T-helper 1 cell treated with Interleukin-12 subunit alpha and Interleukin-12 subunit beta and Interleukin-4 antibody, amounts not matched to agents 30 ng/mL and 1 ng/mL, for 36 hours (primary cell): ENCODE data around the gene FNIP1. TPM values are rescaled to one million over a fixed set of nuclear protein-coding genes. Genes with fewer than 3 reads are reported as not detected.
"Not testable (repeated sequence)": the region's sequence is repeated elsewhere in the genome, so short reads cannot be mapped to it uniquely, and the experiment has no call there.

Source experiments
- intact Hi-C: fragments of 100-400 bp; cut with micrococcal nuclease; formaldehyde crosslinking; loops from one replicate; pipeline ENCODE4 v1.15.1; 2024
- total RNA-seq: library from RNA; stranded (reverse); gene quantifications from 2 replicates; pipeline ENCODE4 v1.2.3, GENCODE V29; 2022

Gene FNIP1
- total RNA-seq, 1 donor from 2014 or later: 29.7 TPM

DNA sequence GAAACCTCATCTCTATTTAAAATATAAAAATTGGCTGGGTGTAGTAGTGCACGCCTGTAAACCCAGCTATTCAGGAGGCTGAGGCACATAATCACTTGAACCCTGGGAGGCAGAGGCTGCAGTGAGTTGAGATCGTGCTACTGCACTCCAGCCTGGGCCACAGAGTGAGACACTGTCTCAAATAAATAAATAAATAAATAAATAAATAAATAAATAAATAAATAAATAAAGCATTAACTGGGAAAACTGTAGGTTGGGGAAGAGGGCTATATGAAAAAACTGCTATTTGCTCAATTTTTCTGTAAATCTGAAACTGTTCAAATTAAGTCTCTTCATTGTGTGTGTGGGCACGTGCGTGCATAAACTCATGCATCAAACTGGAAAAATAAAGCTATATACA, 101.9 kb downstream of the FNIP1 start:
- intact Hi-C loops: no loop called here

DNA sequence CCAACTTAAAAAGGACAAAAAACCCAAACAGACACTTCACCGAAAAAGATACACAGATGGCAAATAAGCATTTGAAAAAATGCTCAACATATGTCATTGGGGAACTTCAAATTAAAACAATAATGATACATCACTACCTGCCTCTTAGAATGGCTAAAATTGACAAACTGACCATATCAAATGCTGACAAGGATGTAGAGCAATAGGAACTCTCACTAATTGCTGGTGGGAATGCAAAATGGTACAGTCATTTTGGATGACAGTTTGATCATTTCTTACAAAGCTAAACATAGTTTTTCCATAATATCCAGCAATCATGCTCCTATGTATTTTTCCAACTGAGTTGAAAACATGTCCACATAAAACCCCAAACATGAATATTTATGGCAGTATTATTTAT, 102.9 kb downstream of the FNIP1 start:
- intact Hi-C loops: no loop called here

DNA sequence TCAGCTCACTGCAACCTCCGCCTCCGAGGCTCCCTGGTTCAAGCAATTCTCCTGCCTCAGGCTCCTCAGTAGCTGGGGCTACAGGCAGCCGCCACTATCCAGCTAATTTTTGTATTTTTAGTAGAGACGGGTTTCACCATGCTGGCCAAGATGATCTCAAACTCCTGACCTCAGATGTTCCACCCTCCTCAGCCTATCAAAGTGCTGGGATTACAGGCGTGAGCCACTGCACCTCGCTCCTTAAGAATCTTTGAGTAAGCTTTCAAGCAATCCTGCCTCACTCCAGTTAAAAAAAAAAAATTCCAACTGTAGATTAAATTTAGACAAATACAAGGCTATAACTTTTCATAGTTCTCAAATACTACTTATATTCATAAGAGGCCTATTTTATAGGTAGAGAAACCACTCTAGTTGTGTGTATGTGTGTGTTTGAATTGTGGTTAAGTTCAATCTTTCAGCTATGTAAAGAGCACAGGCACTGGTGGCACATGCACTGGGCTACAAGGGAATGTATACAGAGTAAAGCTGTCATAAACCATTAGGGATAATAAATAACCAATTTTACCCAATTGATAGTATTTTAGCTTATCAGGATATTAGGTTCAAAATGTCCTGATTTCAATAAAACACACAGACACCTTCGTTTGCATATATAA, 111.2 kb downstream of the FNIP1 start:
- intact Hi-C loops: no loop called here

DNA sequence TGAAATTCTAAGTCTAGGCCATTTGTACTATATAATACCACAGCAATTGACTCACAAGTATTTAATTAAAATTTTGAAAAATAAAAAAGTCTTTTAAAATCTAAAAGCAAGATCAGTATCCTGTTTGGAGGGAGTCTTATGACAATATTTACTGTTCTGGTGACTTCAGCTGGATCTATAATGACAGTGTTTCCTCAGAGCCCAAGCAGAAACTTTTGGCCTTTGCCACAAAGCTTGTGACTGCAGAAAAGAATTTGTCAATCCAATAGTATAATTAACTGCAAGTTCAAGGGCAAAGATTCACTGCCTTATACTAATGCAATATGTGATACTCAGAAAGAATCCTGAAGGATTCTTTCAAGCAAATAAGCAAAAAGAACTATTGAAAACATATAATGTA, 112.2 kb downstream of the FNIP1 start:
- intact Hi-C loops: no loop called here

DNA sequence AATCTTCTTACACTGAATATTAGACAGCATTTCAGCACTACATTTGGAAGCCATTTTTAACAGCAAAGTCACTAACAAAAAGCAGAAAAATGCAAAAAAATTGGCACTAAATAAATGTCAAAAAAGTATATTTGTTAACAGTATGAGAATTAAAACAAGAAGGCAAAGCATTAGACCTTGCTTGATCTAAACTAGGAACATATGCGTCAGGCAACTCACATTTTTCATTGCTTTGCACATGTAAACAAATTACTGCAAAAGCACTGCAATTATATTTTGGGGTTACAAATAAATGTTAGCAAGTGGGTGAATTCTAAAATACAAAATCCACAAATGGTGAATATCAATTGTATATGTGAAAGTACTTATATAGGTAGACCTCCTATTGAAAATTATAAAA, 112.8 kb downstream of the FNIP1 start:
- intact Hi-C loops: no loop called here

DNA sequence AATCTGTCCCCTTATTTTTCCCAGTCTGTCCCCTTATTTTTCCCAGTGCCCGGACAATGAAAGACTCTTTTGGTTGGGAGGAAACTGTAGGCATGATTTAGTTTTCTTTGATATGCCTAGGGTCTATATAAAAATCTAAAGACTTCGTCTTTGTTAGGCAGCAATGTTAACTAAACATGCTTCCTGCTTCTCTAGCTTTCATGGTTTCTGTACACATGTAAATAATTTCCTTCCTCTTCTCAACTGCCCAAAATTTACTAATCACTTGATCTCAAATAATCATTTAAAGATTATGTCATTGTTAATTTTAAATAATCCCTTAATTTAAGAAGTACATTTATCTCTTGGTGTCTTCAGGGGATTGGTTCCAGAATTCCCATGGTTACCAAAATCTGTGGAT, 114.0 kb downstream of the FNIP1 start:
- intact Hi-C loops: no loop called here

DNA sequence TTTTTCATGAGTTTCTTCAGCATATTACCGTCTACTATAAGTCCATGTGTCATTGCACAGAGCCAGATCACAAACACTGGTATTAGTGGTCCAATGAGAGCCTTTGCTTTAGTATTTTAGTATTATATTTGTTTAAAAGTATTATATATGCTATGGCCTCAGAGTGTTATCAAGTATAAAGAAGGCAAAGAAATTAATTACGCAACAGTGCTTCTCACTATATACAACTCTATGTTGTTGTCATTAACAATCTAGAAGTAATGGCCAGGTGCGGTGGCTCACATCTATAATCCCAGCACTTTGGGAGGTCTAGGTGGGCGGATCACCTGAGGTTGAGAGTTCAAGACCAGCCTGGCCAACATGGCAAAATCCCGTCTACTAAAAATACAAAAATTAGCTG, 114.6 kb downstream of the FNIP1 start:
- intact Hi-C loops: no loop called here

DNA sequence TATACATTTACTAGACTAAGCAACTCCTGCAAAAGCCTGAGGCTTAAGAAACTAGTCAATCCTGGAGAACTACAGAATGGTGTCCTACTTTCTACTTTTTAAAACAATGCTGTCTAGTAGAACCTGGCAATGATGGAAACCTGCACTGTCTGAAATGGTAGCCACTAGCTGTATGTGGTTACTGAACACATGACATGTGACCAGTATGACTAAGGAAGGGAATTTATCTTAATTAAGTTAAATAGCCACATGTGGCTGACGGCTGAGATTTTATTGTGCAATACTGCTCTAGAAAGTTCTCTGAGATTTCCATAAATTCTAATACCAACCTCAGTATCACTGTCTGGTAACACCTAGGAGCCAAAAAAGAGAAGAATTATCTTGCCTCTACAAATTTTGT, 116.9 kb downstream of the FNIP1 start:
- intact Hi-C loops: no loop called here

DNA sequence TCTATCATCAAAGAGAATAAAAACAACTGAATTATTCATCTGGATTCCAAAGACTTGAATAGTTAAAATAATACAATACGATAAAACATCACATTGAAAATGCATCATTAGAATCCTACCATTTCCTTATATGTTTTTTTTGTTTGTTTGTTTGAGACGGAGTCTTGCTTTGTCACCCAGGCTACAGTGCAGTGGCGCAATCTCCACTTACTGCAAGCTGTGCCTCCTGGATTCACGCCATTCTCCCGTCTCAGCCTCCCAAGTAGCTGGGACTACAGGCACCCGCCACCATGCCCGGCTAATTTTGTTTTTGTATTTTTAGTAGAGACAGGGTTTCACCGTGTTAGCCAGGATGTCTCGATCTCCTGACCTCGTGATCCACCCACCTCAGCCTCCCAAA, 118.5 kb downstream of the FNIP1 start:
- intact Hi-C loops: not testable (repeated sequence)

DNA sequence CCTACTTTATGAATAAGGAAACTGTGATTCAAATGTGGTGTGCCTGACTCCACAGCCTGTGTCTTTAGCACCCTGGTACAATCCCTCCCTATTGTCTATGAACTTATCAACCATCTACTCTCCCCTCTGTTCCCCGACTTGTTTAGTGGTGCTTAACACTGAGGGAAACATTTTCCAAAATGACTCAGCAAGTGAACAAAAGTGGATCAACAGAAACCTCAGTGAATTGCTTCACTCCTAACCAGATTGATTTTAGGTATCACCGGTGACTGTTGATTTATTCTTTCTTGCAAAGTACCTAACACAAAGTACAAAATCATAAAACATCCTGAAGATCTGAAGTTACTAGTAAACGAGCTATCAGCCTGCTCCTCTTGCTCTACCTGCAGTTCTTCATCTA, 119.7 kb downstream of the FNIP1 start:
- intact Hi-C loops: no loop called here

DNA sequence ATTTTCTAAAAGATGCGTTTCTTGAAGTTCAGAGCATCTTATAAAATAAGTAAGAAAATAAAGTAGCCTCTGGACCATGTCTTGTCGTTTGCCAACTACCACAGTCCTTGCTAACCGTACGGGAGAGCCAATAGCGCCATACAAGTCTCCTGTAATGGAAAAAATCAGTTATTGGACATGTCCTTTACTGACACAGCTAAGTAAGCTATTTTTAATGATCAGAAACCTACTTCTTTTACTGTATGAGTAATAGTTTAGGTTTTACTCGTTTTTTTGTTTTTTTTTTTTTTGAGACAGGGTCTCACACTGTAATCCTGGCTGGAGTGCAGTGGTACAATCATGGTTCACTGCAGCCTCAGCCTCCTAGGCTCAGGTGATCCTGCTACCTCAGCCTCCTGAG, 124.0 kb downstream of the FNIP1 start:
- intact Hi-C loops: no loop called here

DNA sequence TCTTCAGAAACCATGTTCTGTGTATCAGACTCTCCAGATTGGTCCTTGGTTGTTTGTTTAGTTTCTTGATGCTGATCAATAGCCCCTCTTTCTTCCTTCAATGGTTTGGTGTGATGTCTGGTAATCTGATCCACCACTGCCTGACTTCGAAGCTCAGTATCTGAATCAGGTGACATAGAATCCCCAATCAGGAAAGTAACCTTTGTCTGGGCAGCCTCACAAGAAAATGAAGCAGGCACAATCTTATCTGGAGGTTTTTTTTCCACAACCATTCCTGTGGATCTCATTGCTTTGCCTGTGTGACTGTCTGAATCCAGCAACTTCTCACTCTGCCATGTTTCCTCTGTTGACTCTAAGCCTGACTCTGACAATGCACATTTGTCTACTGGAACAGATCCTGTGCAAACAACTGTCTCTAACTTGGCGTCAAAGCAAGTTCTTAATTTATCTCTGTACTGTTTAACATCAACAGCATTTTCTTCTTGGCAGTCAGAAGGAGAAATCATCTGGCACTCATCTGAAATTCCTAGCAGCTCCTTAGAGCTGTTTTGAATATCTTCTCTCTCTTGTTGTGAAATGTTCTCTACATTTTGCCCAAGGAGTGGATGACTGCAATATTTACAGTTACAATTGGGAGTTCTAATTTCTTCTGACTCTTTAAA, 124.7 kb downstream of the FNIP1 start:
- intact Hi-C loops: loop anchor here (1.0 kb wide), 1 partner anchor 37 kb away; the partner anchor contains the start of gene RAPGEF6

DNA sequence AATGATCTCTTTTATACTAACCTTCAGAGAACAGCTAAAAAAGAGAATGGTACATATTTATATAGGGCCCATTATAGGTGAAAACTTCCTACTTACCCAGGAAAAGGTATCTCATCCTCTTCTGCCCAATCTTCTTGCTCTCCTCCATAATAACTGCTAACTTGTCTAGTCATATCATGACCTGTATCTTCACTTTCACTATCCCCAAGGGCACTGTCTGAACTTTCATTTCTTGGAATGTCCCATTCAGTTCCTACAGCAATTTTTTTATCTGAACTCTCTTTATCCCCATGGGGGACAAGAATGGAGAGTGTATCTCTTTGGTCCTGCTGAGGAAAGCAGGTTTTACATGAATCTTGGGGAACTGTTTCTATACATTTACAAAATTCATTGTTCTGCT, 125.4 kb downstream of the FNIP1 start:
- intact Hi-C loops: loop anchor here (1.0 kb wide), 1 partner anchor 36 kb away; the partner anchor contains the start of gene RAPGEF6

DNA sequence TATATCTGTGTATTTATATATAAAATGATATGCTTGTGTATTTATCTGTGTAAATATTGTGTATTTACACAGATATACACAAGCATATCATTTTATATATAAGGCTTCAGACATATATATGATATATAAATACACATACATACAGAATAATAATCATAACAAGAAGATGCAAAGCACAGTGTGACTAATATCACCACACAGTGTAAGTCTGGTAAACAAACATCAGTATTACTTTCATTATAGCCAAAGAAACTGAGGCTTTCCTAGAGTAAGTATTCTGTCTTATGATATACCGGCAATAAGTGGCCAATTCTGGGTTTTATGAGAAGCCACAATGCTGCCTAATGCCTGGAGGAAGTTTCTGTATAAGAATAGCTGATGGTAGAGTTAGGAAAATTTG, 131.9 kb downstream of the FNIP1 start:
- intact Hi-C loops: no loop called here

DNA sequence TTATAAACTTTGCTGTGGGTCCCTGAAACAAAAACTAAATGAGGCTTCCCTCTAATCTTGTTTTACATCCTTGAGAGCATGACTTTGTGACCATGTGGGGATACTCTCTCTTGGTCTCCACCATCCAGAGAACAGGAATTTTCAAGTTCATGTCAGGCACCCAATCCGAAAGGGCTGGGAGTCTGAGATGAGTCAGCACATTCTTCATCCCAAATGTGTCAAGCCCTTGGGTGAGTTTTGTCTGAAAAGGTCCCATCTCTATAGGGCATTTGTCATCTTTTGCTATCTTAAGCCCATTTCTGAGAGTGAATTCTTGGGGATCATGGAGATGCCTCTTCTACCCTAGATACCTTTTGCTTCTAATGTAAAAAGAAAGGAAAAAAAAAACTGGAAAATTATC, 134.9 kb downstream of the FNIP1 start:
- intact Hi-C loops: no loop called here

DNA sequence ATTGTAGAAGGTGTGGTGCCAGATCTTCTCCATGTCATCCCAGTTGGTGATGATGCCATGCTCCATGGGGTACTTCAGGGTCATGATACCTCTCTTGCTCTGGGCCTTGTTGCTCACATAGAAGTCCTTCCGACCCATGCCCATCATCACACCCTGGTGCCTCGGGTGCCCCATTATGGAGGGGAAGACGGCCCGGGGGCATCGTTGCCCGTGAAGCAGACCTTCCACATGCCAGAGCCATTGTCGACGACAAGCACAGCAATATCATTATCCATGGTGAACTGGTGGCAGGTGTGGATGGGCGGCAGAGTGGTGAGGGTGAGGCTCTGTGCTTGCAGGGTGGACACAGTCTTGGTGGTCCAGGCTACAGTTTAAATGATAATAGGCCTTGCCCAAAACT, 137.0 kb downstream of the FNIP1 start:
- intact Hi-C loops: no loop called here

DNA sequence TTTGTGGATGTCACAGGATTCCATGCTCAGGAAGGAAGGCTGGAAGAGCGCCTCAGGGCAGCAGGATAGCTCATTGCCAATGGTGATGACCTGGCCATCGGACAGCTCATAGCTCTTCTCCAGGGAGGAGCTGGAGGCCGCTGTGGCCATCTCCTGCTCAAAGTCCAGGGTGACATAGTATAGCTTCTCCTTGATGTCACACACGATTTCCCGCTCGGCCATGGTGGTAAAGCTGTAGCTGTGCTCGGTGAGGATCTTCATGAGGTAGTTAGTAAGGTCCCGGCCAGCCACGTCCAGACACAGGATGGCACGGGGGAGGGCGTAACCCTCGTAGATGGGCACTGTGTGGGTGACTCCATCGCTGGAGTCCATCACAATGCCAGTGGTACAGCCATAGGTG, 137.5 kb downstream of the FNIP1 start:
- intact Hi-C loops: no loop called here

DNA sequence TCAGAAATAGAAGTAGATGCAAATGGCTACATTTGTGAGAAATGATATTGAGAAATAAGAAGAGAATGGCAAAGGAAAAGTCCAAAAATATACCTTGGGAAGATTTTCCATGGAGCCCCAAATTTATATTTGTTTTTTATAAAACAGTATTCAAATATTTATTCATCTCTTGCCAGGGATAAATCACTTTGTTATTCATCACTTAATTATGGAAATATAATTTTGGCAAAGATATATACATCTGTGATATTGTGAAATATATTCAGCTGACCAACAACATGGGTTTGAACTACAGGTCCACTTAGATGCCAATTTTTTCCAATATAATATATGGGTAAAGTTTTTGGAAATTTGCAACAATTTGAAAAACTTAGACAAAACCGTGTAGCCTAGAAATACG, 142.0 kb downstream of the FNIP1 start:
- intact Hi-C loops: no loop called here

DNA sequence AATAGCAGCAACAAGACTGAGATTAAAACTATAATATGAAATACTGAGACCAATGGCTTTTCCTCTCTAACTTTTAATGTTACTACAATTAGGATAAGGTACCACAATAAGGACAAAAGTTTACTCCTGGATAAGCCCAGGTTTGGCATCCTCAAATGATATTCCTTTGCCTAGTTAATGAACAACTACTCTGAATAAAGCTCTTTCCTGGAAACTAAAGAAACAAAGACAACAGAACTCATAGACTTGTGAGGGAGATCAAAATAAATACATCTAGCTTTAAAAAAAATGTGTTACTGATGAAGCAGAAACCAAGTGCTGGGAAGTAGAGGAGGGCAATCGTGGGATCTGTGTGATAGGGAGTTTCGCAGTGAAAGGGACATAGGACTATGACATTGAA, 142.5 kb downstream of the FNIP1 start:
- intact Hi-C loops: no loop called here

DNA sequence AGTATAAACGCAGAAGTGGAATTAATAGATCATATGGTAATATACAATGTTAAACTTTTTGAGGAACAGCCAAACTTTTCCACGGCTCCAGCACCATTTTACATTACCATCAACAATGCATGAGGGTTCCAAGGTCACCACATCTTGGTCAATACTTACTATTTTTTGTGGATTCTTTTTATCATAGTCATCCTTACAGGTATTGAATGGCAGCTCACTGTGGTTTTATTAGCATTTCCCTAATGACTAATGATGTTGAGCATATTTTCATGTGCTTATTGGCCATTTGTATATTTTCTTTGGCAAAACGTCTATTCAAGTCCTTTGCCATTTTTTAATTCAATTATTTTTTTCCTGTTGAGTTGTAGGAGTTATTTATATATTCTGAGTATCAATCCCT, 147.7 kb downstream of the FNIP1 start:
- intact Hi-C loops: loop anchor here (2.0 kb wide), 1 partner anchor 18 kb away; no protein-coding TSS in a partner anchor

DNA sequence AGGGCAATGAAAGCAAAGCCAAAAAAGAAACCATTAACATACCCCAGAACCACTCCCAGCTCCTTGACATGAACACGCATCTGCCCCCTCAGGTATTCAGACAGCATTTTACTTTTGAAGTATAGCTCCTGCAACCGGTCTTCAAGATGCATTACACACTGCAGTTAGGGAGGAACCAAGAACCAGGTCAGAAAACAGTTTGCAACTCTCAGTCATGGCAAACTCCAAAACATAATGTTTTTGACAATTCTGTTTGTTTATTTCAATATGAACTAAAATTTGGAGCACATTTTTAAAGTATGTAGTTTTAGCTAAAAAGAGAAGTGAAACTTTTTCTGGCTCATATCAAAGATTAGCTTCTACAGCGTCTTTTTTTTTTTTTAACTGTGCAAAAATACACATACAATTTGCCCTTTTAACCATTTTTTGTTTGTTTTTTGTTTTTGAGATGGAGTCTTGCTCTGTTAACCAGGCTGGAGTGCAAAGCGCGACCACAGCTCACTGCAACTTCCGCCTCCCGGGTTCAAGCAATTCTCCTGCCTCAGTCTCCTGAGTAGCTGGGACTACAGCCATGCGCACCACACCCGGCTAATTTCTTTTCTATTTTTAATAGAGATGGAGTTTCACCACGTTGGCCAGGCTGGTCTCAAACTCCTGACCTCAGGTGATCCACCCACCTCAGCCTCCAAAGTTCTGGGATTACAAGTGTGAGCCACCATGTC, 149.6 kb downstream of the FNIP1 start:
- intact Hi-C loops: no loop called here

DNA sequence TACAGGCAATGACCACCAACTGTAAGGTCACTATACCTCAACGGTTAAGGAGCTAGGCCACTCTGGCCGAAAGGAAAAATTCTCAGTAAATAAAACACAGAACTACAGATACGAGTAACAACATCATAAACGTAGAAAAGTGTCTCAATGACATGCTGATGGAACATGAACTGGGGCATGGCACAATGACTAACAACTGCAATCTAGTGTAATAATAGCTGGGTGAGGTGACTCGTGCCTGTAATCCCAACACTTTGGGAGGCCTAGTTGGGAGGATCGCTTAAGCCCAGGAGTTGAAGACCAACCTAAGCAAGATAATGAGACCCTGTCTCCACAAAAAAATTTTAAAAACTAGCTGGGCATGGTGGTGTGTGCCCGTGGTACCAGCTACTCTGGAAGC, 152.0 kb downstream of the FNIP1 start:
- intact Hi-C loops: no loop called here

DNA sequence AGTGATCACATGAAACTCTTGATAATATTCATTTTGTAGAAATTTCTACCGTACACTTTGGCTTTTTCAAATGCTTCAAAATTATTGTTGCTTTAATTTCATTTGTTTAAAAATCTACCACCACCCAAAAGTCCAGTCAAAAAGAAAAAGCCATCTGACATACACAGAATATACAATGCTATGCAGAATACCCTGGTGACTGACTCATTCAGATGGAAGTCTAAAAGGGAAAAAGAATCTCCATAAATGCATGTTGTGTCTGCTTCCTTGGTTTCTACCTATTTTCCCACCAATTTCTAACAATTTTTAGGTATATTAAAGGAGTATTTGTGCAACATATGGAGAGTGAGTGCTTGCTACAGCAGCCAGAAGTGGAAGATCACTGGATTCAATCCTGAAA, 152.4 kb downstream of the FNIP1 start:
- intact Hi-C loops: no loop called here
